ENCODE data around the gene LHX3. TPM values are rescaled to one million over a fixed set of nuclear protein-coding genes. Genes with fewer than 3 reads are reported as not detected.

The LHX3 gene
- total and polyA plus RNA-seq, 2 donors (not counting 1 experiment from before 2014, with no cell fraction given), result 0.07 to 0.30 TPM

DNA sequence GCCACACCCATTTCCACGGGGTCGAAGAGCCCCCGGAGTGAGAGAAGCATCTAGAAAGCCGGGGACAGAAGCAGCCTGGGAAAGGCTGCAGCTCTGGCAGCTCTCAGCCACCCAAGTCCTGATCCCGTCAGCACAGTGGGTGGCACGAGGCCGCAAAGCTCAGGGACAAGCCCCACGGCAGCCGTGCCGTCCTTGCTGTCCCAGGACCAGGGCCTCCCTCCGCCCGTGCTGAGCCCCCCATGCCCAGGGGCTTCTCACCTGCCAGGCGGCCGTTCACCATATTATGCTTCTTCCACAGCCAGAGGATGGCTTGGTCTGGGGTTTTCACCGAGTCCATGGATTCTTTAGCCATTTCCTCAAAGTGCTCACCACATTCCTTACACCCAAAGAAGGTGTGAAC, 6.1 kb upstream of the LHX3 start:
- Histone ChIP-seq H3K27me3 (replicated peaks in 1 of 4; ENCODE audit: control extremely low read depth in 1 of 4, control insufficient read depth in 3 of 4, insufficient read depth in 4 of 4, low read length in 3 of 4) (no peaks in the 10 kb centered on the region), H3K4me2 (replicated peaks; ENCODE audit: low read depth, low read length, poor library complexity, severe bottlenecking) (no peak overlapping the region), H4K20me1 (ENCODE audit: control insufficient read depth, insufficient read depth, low read length, poor library complexity, severe bottlenecking) (peaks cover 95% of the 10 kb centered on the region), H3K4me1 (ENCODE audit: control insufficient read depth in 2 of 2, insufficient read depth in 2 of 2, low read length in 2 of 2) (no peaks in the 10 kb centered on the region), H3K27ac (ENCODE audit: low read length in 2 of 2) (no peak overlapping the region), H3K36me3 (replicated peaks in 1 of 2; ENCODE audit: control extremely low read depth in 1 of 2, control insufficient read depth in 1 of 2, extremely low read depth in 1 of 2, insufficient read depth in 2 of 2, low read length in 1 of 2) (peaks cover 2 to 80% of the 10 kb centered on the region in 2 experiments), H2AFZ (ENCODE audit: insufficient read depth, low read depth, low read length, poor library complexity, severe bottlenecking) (no peak overlapping the region), H3K4me3 (ENCODE audit: control extremely low read depth in 1 of 5, extremely low read depth in 1 of 5, insufficient read depth in 1 of 5, low read depth in 2 of 5, low read length in 4 of 5) (no peak overlapping the region), H3K79me2 (ENCODE audit: control insufficient read depth, insufficient read depth, low read length) (peaks cover 21% of the 10 kb centered on the region), H3K9me3 (ENCODE audit: control extremely low read depth in 1 of 3, control insufficient read depth in 2 of 3, insufficient read depth in 1 of 3, low read length in 2 of 3) (peaks cover 0 to 3% (median 0%) of the 10 kb centered on the region in 3 donors), H3K9ac (ENCODE audit: low read length) (no peak overlapping the region)
- H3K4me1 Mint-ChIP-seq, result peaks cover 25% of the 10 kb centered on the region
- DNase-seq (no peak), ATAC-seq (ENCODE audit: low read depth) (no peak)
- TF ChIP-seq CTCF (IDR thresholded peaks at IDR 0.05) (no peak), EZH2 (IDR thresholded peaks at IDR 0.05; ENCODE audit: borderline replicate concordance, insufficient read depth, low read depth, low read length, poor library complexity, severe bottlenecking) (no peak)
- no peaks in the 10 kb centered on the region for H3K9me3 Mint-ChIP-seq (ENCODE audit: insufficient read depth)
- H3K27me3 Mint-ChIP-seq, result peaks cover 2% of the 10 kb centered on the region
- ChIA-PET CTCF (interaction anchor here (0.8 to 1.3 kb wide), 2 partner anchors 14 to 41 kb away, joined by 3 to 4 read pairs; no protein-coding TSS in a partner anchor), POLR2A (no interaction called here)
- WGBS (ENCODE audit: insufficient coverage), result 98% methylated on average over 15 of the region's 15 CpGs
- intact Hi-C loops (cut with micrococcal nuclease), result no loop called here
- H3K4me3 Mint-ChIP-seq, result no peak overlapping the region
- no peak overlapping the region for H3K27ac Mint-ChIP-seq

- ChIA-PET POLR2A (no interaction called here), CTCF (interaction anchor here (0.8 to 1.3 kb wide), 2 partner anchors 13 to 40 kb away, joined by 3 to 4 read pairs; no protein-coding TSS in a partner anchor)
- no peak for ATAC-seq (ENCODE audit: low read depth)
- H3K9ac ChIP-seq (ENCODE audit: low read length), result no peak overlapping the region
- Mint-ChIP-seq H3K4me3 (no peak overlapping the region), H3K4me1 (peaks cover 25% of the 10 kb centered on the region), H3K27ac (no peak overlapping the region), H3K9me3 (ENCODE audit: insufficient read depth) (no peaks in the 10 kb centered on the region), H3K27me3 (peaks cover 3% of the 10 kb centered on the region)
- TF ChIP-seq CTCF (IDR thresholded peaks at IDR 0.05), result no peak
- TF ChIP-seq EZH2 (IDR thresholded peaks at IDR 0.05; ENCODE audit: borderline replicate concordance, insufficient read depth, low read depth, low read length, poor library complexity, severe bottlenecking), result no peak
- H3K27ac ChIP-seq (ENCODE audit: low read length in 2 of 2), result no peak overlapping the region
- no peak for DNase-seq
- no peak overlapping the region for H2AFZ ChIP-seq (ENCODE audit: insufficient read depth, low read depth, low read length, poor library complexity, severe bottlenecking)
- H3K4me3 ChIP-seq (ENCODE audit: control extremely low read depth in 1 of 5, extremely low read depth in 1 of 5, insufficient read depth in 1 of 5, low read depth in 2 of 5, low read length in 4 of 5), result no peak overlapping the region
- peaks cover 2 to 77% of the 10 kb centered on the region in 2 experiments for H3K36me3 ChIP-seq (replicated peaks in 1 of 2; ENCODE audit: control extremely low read depth in 1 of 2, control insufficient read depth in 1 of 2, extremely low read depth in 1 of 2, insufficient read depth in 2 of 2, low read length in 1 of 2)
- 97% methylated on average over 14 of the region's 16 CpGs for WGBS (ENCODE audit: insufficient coverage)
- peaks cover 0 to 2% of the 10 kb centered on the region in 2 donors for H3K4me1 ChIP-seq (ENCODE audit: control insufficient read depth in 2 of 2, insufficient read depth in 2 of 2, low read length in 2 of 2)
- H3K4me2 ChIP-seq (replicated peaks; ENCODE audit: low read depth, low read length, poor library complexity, severe bottlenecking), result no peak overlapping the region
- intact Hi-C loops (cut with micrococcal nuclease), result no loop called here
- peaks cover 0 to 7% (median 0%) of the 10 kb centered on the region in 3 donors for H3K9me3 ChIP-seq (ENCODE audit: control extremely low read depth in 1 of 3, control insufficient read depth in 2 of 3, insufficient read depth in 1 of 3, low read length in 2 of 3)
- peaks cover 95% of the 10 kb centered on the region for H4K20me1 ChIP-seq (ENCODE audit: control insufficient read depth, insufficient read depth, low read length, poor library complexity, severe bottlenecking)
- peaks cover 0 to 4% (median under 1%) of the 10 kb centered on the region in 4 experiments for H3K27me3 ChIP-seq (replicated peaks in 1 of 4; ENCODE audit: control extremely low read depth in 1 of 4, control insufficient read depth in 3 of 4, insufficient read depth in 4 of 4, low read length in 3 of 4)
- peaks cover 16% of the 10 kb centered on the region for H3K79me2 ChIP-seq (ENCODE audit: control insufficient read depth, insufficient read depth, low read length)
These were observed 5.3 kb upstream of the LHX3 start for GRCh38 chr9:136210276-136210675.

Data from B cell (primary cell).